AG09309 (cell line): ENCODE measurements around the gene UTF1.
"Not testable (repeated sequence)": the region's sequence is repeated elsewhere in the genome, so short reads cannot be mapped to it uniquely, and the experiment has no call there.

ENCODE experiments used
- DNase-seq: peaks from one replicate; pipeline ENCODE4 v3.0.0-alpha.2; 2010; ENCODE audit warnings: low read depth
- H3K4me3 ChIP-seq: 2 replicates; pipeline ENCODE4 v1.5.1; 2011; ENCODE audit warnings: mild to moderate bottlenecking, low read depth, low read length, moderate library complexity; ENCODE audit not compliant: control insufficient read depth
- CTCF ChIP-seq: IDR thresholded peaks from 2 replicates; pipeline ENCODE4 v1.5.1; 2011; ENCODE audit warnings: mild to moderate bottlenecking, low read depth, low read length, inconsistent platforms; ENCODE audit not compliant: insufficient read depth, control insufficient read depth; ENCODE audit errors: missing control alignments

Gene UTF1

DNA sequence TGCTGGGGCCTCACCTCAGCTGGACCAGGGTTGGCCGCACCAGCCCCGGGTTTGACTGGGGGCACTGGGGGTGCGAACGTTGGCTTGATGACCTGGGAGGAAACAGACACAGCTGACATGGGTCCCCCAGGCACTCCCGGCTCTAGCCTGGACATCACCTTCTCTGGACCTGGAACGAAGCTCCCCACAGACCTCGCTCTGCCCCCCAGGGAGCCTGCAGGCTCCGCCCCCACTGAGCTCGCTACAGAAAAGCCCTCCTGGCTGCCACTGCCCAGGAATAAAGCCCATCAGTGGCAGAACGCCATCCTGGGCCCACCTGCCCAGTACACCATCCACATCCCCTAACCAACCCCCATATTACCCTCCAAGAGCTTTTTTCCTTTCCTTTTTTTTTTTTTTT is 33.7 kb downstream of the UTF1 start:
- no peak for TF ChIP-seq CTCF
- no peak for DNase-seq
- no peak overlapping the region for H3K4me3 ChIP-seq

DNA sequence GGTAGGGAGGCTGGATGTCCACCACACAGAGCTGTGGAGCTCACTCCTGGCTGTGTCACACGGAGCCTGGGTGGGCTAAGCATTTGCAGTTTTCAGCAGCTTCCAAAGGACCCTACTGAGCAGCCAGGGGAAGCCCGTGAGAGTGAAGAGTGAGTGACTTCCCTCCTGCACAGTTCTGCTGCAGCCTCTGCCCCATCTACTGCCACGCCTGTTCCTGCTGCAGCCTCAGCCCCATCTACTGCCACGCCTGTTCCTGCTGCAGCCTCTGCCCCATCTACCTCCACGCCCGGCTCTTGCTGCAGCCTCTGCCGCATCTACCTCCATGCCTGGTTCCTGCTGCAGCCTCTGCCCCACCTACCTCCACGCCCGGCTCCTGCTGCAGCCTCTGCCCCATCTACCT is 34.4 kb downstream of the UTF1 start:
- TF ChIP-seq CTCF: no peak
- DNase-seq: no peak
- H3K4me3 ChIP-seq: no peak overlapping the region

GRCh38 chr10:133265052-133265451 is 35.0 kb downstream of the UTF1 start:
- not testable (repeated sequence) for DNase-seq, H3K4me3 ChIP-seq

- H3K4me3 ChIP-seq: no peak overlapping the region
- no peak for TF ChIP-seq CTCF
- no peak for DNase-seq
These were observed 36.2 kb downstream of the UTF1 start for GRCh38 chr10:133266056-133266795.

DNA sequence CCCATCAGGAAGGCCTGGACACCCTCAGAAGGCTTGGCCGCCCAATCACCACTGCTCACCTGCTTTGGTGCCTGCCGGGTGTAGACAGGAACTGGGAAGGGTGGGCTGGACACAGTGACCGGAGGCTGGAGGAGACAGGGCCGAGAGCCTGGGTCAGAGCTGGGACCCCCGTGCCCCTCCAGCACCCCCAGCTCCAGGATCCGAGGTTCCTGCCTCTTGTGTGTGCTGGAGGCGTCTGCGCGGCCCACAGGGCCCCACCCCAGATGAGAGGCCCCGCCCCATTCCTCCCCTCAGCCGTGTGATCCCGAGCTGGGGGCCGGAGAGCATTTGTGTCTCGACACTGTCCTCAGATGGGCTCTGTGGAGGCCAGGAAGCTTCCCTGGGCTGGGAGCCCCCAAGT is 37.3 kb downstream of the UTF1 start:
- no peak for DNase-seq
- H3K4me3 ChIP-seq: no peak overlapping the region
- no peak for TF ChIP-seq CTCF

DNA sequence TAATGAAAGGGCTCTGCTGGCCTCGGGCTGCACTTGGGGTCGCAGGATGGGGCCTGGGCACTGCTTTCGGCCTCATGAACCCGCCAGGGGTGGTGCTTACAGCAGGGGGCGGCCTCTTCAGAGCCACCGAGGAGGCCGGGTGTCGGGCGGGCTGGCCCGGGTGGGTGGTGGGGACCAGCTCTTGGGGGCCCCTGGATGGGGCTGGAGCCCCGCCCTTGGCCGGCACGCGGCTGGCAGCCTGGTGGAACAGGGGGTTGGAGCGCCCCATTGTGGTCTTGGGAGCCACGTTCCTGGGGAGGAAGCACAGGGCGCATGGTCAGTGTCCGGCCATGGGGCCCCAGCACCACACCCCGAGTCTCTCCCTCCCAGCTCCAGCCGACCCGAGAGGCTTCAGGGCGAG is 37.8 kb downstream of the UTF1 start:
- no peak for DNase-seq
- TF ChIP-seq CTCF: no peak
- H3K4me3 ChIP-seq: no peak overlapping the region

GRCh38 chr10:133268532-133268931 is 38.5 kb downstream of the UTF1 start:
- no peak overlapping the region for H3K4me3 ChIP-seq
- no peak for DNase-seq
- no peak for TF ChIP-seq CTCF
